Measurements from ENCODE around the gene RBM33. TPM values are rescaled to one million over a fixed set of nuclear protein-coding genes. Genes with fewer than 3 reads are reported as not detected.
A peak's percentile ranks its signal among the peaks of the same experiment; 100 is the strongest.

RBM33 gene
- total and polyA plus RNA-seq, 10 donors: 9.7 to 109 (median 90.0) TPM

DNA sequence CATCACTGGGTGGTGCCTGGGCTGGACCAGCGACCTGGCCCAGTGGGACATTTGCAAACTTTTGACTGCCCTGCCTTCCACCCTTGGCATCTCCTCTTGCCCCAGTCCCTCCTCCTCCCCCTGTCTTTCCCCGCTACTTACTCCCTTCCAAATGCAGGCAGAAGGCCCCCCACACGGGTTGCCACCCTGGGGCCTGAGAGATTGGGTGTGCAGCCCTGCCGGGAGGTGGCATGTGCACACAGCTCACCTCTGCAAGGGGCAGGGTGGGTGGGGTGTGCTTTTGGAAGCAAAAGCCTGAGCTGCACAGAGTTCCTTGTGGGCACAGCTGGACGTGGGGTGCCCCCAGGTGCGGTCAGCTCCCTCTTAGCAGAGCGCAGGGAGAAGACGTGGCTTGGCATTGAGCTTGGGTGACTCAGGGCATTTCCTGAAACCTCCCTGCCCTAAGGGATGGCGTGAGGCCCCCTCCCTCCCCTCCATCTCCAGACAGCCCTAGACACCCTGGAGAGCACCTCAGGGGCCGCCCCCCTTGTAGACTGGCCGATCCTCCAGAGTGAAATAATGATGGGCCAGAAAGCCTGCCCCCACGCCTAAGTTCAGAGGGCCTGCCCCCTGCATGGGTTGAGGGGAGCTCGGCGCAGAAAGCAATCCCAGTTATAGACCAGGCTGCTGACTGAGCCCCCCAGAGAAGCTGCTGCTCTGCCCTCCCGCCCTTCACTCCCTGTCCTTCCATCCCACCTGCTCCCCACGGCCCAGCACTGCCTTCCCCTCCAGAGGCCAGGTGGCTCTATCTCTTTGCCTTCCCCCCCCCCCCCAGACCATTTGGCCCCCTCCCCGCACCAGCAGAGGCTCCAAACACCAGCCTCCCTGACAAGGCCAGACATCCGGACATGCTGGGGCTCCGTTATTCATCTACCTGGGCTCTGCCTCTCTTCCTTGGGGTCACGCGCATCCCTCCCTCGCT, 170.1 kb downstream of the RBM33 start:
- Histone ChIP-seq H3K9me3 (peaks cover 0 to 8% (median 0%) of the 10 kb centered on the region in 8 donors), H3K27ac (no peak overlapping the region), H3K36me3 (no peaks in the 10 kb centered on the region), H3K4me3 (no peak overlapping the region), H3K4me1 (peaks cover 3 to 38% (median 22%) of the 10 kb centered on the region in 6 donors), H3K27me3 (replicated peaks in 1 of 7) (peaks cover 5 to 96% (median 62%) of the 10 kb centered on the region in 7 donors)
- 14 to 20% (median 18%) methylated on average over 18 to 22 of the region's 22 CpGs for WGBS, 5 donors
- DNase-seq: peak; percentile 52
- intact Hi-C loops (cut with DNase I; ENCODE audit: low total_unique reads): loop anchor here (10.0 kb wide), 1 partner anchor 660 kb away; no protein-coding TSS in a partner anchor
- TF ChIP-seq POLR2AphosphoS5 (IDR thresholded peaks at IDR 0.05): no peak
- TF ChIP-seq, protein P1, sequence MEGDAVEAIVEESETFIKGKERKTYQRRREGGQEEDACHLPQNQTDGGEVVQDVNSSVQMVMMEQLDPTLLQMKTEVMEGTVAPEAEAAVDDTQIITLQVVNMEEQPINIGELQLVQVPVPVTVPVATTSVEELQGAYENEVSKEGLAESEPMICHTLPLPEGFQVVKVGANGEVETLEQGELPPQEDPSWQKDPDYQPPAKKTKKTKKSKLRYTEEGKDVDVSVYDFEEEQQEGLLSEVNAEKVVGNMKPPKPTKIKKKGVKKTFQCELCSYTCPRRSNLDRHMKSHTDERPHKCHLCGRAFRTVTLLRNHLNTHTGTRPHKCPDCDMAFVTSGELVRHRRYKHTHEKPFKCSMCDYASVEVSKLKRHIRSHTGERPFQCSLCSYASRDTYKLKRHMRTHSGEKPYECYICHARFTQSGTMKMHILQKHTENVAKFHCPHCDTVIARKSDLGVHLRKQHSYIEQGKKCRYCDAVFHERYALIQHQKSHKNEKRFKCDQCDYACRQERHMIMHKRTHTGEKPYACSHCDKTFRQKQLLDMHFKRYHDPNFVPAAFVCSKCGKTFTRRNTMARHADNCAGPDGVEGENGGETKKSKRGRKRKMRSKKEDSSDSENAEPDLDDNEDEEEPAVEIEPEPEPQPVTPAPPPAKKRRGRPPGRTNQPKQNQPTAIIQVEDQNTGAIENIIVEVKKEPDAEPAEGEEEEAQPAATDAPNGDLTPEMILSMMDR (IDR thresholded peaks at IDR 0.05 in 8 of 11, conservative IDR thresholded peaks at IDR 0.05 in 3 of 11): no peak

DNA sequence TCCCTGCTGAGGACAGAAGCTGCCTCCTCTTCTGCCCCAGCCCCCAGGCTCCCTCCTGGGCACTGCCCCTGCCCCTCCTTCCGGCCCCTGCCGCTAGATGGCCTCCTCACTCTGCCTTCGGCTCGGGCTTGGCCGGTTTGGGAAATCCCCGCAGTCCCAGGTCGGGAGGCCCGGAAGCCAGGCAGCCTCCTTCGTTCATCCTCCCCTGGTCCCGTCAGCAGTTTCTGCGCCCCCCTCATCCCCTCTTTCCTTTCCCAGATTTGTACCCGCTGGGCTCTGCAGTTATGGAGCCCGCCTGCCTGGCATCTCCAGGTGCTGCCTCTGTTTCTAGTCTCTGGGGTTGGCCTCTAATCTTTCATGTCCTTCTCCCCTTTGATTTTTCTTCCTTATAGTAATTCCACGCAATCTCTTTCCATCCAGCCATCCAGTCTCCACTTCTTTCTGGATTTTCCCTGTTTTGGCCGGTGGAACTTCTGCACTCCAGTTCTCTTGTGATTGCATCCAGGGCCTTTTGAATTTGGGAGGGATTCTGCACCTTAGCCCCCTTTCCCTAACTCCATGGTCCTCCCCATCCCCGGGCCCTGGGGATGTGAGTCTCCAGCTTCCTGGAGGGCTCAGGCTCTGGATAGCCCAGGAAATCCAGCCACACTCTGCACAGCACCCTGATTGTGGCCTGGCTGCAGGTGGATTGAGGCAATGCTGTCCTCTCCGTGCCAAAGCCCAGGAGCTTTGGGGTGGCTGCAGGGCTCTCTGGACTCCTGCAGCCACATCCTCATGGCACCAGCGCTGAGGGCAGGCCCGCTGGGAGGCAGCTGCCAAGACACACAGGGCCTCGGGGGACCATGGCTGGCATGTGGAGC, 171.1 kb downstream of the RBM33 start:
- intact Hi-C loops (cut with DNase I; ENCODE audit: low total_unique reads): loop anchor here (10.0 kb wide), 1 partner anchor 659 kb away; no protein-coding TSS in a partner anchor
- TF ChIP-seq POLR2A (IDR thresholded peaks at IDR 0.05) (no peak), POLR2AphosphoS5 (IDR thresholded peaks at IDR 0.05) (no peak)
- TF ChIP-seq, protein P1 (IDR thresholded peaks at IDR 0.05 in 8 of 11, conservative IDR thresholded peaks at IDR 0.05 in 3 of 11): peak in 10 of 11 experiments; percentile 30 to 66 (median 53)
- Histone ChIP-seq H3K4me1 (peaks cover 0 to 28% (median 16%) of the 10 kb centered on the region in 6 donors), H3K27ac (no peak overlapping the region), H3K4me3 (no peak overlapping the region), H3K36me3 (no peaks in the 10 kb centered on the region), H3K9me3 (peaks cover 0 to 8% (median 0%) of the 10 kb centered on the region in 8 donors), H3K27me3 (replicated peaks in 1 of 7) (peaks cover 0 to 96% (median 52%) of the 10 kb centered on the region in 7 donors)
- 27 to 33% (median 30%) methylated on average over 18 to 20 of the region's 20 CpGs for WGBS, 5 donors
- DNase-seq: peak; percentile 86

DNA sequence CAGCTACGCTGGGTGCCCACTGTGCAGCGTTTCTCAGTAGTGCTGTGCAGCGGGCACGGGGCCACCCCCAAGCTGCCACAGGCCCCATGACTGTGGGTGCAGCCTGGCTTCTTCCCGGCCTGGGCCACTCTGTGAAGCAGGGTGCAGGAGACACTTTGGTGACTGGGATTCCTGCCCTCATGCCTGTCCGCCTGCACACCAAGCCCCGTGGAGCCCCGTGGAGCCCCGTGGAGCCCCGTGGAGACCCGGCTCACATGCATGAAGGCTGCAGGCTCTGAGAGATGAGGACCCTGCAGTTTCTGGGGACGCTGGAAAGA, 171.7 kb downstream of the RBM33 start:
- intact Hi-C loops (cut with DNase I; ENCODE audit: low total_unique reads): loop anchor here (10.0 kb wide), 1 partner anchor 659 kb away; no protein-coding TSS in a partner anchor
- Histone ChIP-seq H3K27me3 (replicated peaks in 1 of 7) (peaks cover 0 to 93% (median 46%) of the 10 kb centered on the region in 7 donors), H3K36me3 (no peaks in the 10 kb centered on the region), H3K4me1 (peaks cover 0 to 23% (median 13%) of the 10 kb centered on the region in 6 donors), H3K4me3 (no peak overlapping the region), H3K27ac (no peak overlapping the region), H3K9me3 (peaks cover 0 to 8% (median 0%) of the 10 kb centered on the region in 8 donors)
- no peak for TF ChIP-seq POLR2A (IDR thresholded peaks at IDR 0.05)
- TF ChIP-seq, protein P1 (IDR thresholded peaks at IDR 0.05 in 8 of 11, conservative IDR thresholded peaks at IDR 0.05 in 3 of 11): no peak
- no peak for TF ChIP-seq POLR2AphosphoS5 (IDR thresholded peaks at IDR 0.05)
- WGBS, 5 donors: 87 to 94% (median 92%) methylated on average over 3 to 12 of the region's 12 CpGs
- peak; percentile 67 for DNase-seq
